Right ventricle myocardium inferior (tissue), 1 donor: ENCODE results near the gene TACR1. TPM values are rescaled to one million over a fixed set of nuclear protein-coding genes. Genes with fewer than 3 reads are reported as not detected.

Experiments
- ATAC-seq: fragments of 200-7000 bp; cut with Tn5 transposase; one replicate; pipeline ENCODE4 v1.9.1; 2020; ENCODE audit warnings: mild to moderate bottlenecking, moderate library complexity
- DNase-seq: peaks from one replicate; pipeline ENCODE4 v3.0.0; 2021; ENCODE audit errors: missing footprints
- intact Hi-C: fragments of 100-400 bp; cut with DNase I; formaldehyde crosslinking; loops from one replicate; pipeline ENCODE4 v1.11.0; 2022
- total RNA-seq: library from RNA; stranded (reverse); fragmentation: NEBNext Ultra II Directional; extraction: Animal tissue kit (Norgen Biotek cat#: 25700); gene quantifications from one replicate; pipeline ENCODE4 v1.2.1, GENCODE V29; 2021
- donor health status: DM: no; HTN: yes; CAD: no; lungs with severe emphysema.

Gene TACR1
- total RNA-seq, 1 donor from 2014 or later = not detected

DNA sequence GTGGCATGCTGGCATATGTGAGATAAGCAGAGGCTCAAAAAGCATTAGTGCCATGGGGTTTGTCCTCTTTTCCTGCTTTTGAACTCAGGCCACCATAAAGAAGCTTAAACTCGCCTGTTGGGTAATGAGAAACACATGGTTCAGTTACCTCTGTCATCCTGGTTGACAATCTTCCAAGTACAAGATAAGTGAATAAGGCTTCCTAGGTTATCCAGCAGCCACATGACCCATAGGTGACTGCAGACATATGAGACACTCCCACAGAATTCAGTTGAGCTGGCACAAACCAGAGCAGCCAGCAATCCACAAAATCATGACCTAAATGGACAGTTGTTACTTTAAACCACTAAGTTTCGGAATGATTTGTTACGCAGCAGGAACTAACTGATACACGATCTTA is 97.3 kb downstream of the TACR1 start:
- intact Hi-C loops = no loop called here
- no peak for DNase-seq

DNA sequence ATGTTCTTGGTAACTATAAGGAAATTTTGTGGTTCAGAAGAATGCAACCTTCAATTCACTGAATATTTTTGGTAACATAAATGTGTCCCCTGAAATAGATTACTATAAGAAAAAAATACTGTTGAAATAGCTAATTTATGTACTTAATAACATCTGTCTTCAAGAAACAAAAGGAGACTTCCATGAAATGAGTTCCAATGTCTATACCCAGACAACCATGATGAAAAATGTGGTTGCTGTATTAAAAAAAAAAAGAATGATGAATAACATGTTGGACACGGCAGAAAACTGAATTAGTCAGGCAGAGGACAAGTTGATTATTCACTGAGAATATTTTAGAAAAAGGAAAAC is 98.5 kb downstream of the TACR1 start:
- intact Hi-C loops = no loop called here
- DNase-seq = no peak

More for the DNA sequence above, 97.3 kb downstream of the TACR1 start:
- no peak for ATAC-seq

DNA sequence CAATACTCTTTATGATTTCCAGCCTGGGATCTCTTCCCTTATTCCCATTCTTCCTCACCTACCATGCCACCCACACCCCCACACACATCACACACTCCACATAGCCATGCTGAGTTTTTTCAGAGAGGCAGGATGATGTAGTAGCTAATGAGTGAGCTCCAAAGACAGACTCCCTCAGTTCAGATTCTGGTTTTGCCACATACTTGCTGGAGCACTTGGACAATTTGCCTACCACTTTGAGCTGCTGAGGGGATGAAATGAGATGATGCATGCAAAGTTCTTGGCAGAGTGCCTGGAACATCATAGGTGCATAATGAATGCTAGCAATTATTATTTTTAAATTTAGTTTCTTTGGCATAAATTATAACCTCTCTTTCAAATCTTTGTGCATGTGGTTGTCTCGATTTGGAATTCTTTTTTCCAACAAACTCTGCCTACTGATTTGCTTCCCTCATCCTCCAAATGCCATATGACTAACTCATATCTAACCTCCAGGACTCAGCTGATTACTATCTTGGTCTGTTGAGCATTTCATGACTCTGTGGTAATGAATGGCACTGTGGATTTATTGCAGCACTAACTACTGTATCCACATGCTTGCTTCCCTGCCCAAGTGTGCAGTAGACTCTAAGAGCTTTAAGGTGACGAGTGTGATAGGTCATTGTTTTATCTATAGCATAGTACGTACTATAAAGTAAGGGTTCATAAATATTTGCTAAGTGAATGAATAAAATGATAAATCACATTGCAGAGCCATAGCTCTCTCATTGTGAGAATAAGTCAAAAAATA is 99.1 kb downstream of the TACR1 start:
- DNase-seq = no peak
- ATAC-seq = no peak

More for the DNA sequence above, 98.5 kb downstream of the TACR1 start:
- ATAC-seq = no peak

DNA sequence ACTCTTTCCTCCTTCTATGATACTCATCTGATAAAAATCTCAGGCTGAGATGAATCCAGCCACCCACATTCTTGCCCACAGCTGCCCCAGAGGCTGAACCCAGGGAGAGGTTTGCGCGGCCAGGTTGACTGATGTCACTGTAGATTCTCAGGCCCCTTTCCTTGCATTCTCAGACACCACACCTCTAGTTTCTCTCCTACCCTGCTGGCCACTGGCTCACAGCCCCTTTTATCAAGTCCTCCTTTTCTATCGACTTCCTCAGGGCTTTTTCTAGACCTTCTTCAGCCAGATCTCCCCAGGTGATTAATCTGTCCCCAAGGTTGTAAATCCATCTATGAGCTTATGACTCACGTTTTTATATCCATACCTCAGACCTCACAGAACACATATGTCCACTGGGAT is 99.8 kb downstream of the TACR1 start:
- ATAC-seq (no peak), DNase-seq (no peak)
- intact Hi-C loops = no loop called here

More for the DNA sequence above, 99.1 kb downstream of the TACR1 start:
- intact Hi-C loops = no loop called here

DNA sequence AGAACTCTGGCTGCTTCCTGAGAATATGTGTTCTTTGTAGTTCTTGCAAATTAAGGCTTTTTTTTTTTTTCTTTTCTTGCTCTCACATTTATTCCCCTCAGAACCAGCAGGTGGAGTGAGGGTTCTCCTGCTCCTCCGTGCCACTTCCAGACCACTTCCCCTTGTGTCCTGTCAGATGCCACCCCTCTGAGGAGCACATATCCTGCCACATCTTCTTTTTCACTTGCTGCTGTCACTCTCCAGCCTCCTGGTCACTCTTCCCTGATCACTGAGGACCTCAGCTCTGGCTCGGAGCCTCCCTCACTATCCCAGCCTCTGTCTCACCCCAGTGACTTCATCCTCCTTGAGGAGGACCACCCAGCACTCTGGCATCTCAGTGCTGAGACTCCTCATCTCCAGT is 100.5 kb downstream of the TACR1 start:
- ATAC-seq (no peak), DNase-seq (no peak)
- intact Hi-C loops = no loop called here

DNA sequence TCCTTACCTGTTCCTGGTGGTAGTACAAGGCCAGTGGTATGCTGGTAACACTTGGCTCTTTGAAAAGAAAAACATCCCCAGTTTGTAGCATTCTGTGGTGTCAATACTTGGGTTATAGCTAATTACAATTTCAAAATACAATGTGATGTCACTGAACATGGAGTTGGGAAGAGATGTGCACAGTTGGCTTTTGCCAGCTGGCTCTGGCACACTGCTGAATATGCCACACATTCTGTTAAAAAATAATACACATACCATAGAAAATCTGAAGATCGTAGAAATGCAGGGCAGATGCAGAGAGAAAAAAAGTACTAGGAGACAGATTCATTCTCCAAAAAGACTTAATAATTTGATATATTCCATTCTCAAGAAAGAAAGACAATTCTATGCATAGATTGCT is 101.5 kb downstream of the TACR1 start:
- DNase-seq = no peak
- intact Hi-C loops = no loop called here
- no peak for ATAC-seq

DNA sequence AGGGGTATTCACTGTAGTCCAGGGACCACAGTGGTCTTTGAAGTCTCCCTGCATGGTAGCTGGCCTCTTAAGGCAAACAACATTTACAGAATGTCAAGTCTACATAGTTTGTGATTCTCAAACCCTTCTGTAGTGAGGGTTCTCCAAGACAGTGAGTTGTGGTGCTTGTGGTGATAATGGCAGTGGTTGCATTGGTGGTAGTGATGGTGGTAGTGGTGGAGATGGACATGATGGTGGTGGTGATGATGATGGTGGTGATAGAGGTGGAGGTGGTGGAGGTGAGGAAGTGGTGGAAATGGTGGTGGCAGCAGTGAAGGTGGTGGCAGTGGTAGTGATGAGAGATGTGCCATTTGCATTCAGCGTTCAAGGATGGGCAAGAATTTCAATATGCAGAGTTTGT is 104.9 kb downstream of the TACR1 start:
- no peak for DNase-seq
- intact Hi-C loops = no loop called here
- no peak for ATAC-seq

DNA sequence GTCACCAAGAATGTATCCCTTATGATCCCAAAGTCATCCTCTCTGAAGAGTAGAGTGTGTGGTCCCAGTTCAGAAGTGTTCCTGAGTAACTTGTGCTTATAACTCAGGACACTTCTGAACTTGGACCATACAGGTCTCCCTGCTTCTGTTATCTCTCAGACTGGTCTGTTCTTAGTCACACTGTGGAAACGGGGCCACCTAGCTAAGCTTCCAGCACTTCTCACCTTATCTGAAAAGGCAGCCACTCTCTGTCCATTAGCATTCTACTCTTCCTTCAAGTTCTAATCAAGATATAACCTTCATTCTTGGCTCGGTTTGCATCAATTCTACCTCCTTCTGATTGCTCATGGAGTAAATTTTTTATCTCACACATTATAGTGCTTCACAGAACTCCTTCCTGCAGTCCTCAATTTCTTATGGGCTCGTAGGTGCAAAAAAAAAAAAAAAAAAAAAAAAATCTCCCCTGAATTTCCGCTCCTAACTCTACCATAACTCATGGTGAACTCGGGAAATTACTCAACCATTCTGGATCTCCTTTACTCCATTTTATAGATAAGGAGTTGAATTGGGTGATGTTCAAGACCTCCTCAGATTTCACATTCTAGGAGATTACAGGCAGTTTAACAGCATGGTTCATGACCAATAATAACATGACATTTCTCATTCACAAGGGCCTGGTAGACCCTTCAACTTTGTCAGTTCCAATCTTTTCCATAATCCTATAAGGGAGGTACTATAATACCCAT is 108.4 kb downstream of the TACR1 start:
- DNase-seq (no peak), ATAC-seq (no peak)
- intact Hi-C loops = no loop called here

DNA sequence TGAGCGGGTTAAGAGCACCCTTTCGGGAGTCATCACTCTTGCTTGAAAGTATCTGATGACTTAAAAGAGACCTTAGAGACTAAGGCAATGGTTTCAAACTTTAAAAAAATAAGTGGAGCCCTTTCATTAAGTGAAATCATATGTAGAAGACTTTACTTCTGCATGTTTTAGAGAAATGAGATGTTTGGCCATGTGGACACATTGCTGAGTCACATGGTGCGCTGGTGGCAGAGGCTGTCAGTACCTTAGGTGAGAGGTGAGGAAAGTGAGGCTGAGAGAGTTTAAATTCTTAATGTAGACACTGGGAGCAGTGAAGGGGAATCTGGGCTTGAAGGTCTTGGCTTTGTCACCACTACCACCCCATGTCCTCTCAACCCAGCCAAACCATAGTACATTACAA is 109.8 kb downstream of the TACR1 start:
- DNase-seq (no peak), ATAC-seq (no peak)
- intact Hi-C loops = no loop called here

DNA sequence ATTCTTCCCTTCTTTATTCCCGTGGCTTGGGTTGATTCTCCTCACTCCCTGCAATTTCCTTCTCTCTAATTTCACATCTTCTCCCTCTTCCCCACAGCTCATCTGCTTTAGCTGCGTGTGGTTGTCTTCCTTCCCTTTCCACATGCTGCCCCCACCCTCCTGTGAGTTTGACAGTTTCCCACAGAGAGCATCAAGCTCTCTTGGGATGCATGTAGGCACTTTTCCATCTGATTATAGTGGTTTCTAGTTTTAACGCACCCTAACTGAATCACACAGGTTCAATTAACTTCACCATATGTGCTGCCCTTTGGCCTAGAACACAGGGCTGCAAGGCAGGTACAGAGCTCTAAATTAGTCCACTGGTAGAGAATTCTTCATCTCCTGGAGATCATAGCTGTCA is 110.5 kb downstream of the TACR1 start:
- intact Hi-C loops = no loop called here
- ATAC-seq = no peak
- no peak for DNase-seq

DNA sequence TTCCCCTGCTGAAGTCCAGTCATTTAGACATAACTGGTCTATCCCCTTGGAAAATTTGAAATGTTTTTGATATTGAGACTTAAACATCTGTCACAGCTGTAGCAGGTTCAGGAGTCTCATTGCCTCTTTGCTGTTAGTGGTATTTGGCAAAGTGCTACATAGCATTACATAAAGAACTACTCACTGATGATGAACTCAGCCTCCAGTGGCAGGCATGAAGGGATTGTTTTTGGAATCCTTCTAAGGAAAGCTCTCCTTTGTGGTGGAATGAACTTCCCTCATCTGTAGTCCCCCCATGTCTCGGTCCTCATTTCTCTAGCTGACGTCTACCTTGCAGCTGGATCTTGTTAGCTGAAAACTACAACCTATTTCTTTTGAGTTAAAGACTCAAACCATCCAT is 111.6 kb downstream of the TACR1 start:
- ATAC-seq = no peak
- no peak for DNase-seq
- intact Hi-C loops = no loop called here

DNA sequence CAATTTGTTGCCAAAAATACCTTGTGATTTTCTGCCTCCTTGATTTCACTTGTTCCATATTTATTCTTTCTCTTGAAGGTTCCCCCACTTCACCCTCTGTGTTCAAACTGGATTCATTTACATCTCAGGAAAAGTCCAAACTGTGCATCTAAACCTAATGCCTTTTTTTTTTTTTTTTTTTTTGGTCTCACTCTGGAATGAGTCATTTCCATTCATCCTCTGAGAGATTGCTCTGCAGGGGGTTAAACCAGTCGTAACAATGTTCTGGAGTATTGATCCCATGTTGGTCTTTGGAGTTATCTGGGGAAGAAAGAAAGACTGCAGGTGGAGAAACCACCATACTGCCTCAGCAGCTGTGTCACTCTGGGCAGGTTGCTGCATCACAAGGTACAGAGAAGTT is 119.7 kb downstream of the TACR1 start:
- intact Hi-C loops = no loop called here
- no peak for DNase-seq
- no peak for ATAC-seq

DNA sequence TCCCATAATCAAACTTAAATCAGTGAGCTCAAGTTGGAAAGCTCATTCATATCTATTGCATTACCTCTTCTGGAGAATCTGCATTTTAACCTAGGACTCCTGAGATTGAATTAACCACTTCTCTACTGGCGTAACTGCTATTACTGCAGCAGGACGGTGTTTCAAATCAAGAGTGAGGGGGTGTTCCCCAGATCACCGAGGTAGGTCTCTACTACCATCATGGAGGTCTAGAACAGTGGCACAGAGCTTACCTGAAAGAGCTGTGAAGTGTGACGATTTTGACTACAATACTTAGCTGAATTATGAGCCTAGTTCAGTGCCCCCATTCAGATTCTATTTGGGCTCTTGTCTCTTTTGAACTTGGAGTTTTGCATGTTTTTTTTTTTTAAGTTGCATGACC is 121.4 kb downstream of the TACR1 start:
- no peak for ATAC-seq
- intact Hi-C loops = no loop called here
- DNase-seq = no peak

DNA sequence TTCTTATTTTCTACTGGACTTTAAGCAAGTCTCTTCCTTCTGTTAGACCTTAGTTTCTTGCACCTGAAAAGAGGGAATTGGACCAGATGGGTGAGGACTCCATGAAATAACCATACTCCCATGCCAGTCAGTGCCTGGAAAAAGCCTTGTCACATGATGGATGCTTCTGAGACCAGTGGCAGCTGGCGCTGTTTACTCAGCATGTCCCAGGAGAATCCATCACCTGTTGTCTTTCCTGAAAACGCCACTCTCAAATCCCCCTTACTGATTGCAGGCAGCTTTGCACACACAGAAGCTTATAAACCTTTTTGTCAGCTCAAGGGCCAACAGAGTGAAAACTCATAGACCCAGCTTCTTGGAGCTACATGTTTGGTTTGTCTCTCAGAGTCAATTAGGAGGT is 123.2 kb downstream of the TACR1 start:
- intact Hi-C loops = no loop called here
- no peak for ATAC-seq
- DNase-seq = no peak

DNA sequence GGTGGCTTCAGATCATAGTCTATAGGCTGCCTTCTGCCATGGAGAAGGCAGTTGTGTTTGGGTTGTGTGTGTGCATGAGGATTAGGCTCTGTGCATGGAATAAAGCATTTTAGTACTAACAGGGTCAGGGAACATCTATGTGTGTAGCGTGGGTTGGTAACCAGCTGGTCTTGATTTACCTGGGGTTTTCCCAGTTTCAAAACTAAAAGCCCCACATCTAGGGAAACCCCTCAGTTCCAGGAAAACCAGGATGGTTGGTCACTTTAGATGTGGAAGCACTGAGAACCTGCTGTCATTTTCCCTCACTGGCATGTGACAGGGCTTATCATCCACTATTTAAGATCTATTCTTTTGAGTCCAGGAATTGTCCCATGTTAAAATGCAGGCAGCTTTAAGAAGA is 124.6 kb downstream of the TACR1 start:
- DNase-seq (no peak), ATAC-seq (no peak)
- intact Hi-C loops = no loop called here

DNA sequence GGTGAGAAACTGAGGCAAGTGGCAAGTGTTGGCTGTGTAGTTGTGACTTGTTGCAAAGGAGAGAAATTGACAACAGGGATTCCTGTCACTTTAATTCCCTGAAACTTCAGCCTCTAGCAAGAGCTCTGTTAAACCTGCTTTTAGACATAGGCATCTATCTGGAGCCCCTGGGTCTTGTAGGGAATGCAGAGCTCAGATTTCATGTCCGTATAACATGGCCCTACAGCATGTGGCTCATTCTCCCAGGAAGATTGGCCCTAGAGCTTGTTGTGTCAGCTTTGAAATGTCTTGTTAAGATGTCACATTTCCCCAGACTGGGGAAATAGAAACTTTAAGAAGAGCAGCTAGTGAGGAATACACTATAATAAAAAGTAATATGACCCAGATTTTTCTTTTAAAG is 125.1 kb downstream of the TACR1 start:
- intact Hi-C loops = no loop called here
- ATAC-seq (no peak), DNase-seq (no peak)

DNA sequence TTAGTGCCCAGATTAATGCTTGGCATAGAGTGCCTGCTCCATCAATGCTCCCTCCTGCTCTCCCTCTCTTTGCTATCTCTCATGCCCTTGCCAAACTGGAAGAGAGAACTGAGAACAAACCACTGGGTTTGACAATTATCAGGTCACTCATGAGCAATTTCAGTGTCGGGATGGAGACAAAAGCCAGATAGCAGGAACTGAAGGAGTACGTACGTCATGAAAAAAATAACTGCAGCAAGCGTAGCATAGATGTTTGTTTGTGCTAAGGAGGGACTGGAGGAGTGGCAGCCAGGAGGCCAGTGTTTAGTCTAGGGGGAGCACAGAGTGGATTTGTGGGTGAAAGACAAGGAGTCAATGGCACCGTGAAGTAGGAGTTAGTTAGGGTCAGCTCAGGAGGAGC is 127.6 kb downstream of the TACR1 start:
- ATAC-seq (no peak), DNase-seq (no peak)
- intact Hi-C loops = no loop called here

DNA sequence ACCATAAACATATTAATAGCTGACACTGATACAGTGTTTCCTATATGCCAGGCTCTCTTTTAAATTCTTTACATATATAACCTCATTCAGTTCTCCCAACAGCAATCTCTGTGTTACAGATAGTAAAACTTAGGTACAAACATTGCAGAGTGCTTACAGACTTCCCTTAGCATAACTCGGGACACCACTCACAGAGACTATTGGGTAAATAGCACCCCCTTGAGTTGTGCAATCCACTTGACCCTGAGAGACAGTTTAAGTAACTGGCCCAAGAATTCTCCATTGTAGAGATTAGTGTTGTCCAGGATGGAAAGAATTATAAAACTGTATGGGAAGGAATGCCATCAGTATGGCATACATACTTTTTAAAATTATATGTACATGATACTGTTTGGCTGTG is 130.8 kb downstream of the TACR1 start:
- intact Hi-C loops = loop anchor here (5.0 kb wide), 1 partner anchor 151 kb away; no protein-coding TSS in a partner anchor
- no peak for DNase-seq
- ATAC-seq = no peak

DNA sequence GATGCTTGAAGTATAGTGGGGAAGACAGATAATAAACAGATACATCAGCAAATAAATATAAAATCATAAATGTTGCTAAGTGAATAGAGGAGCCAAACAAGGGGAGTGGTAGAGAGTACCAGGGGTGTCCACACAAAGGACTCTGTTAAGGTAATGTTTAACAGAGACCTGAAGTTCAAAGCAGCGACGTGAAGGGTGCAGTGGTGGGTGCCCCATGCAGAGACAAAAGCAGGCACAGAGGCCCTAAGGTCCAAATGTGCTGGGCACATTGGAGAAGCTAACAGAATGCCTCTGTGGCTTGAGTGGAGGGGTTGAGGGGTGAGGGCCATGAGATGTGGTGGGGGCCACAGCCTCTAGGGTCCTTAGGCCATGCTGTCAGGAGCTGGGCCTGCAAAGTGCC is 131.8 kb downstream of the TACR1 start:
- ATAC-seq = no peak
- no peak for DNase-seq
- intact Hi-C loops = loop anchor here (5.0 kb wide), 1 partner anchor 150 kb away; no protein-coding TSS in a partner anchor

DNA sequence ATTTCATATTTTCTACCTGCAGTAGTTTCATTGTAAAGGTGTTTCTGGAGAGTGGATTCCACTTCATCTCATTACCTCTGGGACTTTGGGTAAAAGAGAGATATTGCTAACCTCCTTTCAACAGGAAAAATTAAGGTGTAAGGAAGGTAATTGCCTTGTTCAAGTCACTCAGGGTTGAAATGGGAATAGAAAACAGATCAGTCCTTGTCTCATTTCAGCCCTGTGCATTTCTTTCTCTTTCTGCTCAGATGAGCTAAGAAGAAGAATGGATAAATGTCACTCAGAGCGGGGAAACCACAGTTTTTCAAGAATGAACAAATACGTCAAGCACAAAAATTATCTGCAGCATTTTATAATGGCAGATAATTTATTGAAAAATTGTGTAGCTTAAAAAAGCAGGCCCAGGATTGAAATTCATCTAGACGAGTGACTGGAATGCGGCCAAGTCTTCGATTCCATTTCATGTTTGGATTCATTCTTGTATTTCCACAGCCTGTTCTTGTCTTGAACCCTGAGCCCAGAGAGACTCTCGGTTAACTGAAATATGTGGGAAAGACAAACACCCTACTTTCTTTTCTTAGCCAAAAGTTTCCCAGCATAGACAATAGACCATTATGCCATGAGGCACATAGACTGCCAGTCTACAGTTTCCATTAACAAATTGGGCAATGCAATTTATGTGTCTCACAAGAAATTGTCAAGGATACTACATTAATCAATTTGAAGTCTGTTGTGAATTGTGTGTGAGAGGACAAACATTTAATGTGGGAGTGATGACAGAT is 133.0 kb downstream of the TACR1 start:
- intact Hi-C loops = loop anchor here (5.0 kb wide), 1 partner anchor 149 kb away; no protein-coding TSS in a partner anchor
- ATAC-seq (no peak), DNase-seq (no peak)
